GM15510 (cell line): ENCODE measurements around the gene ACAP2.

Experiments
- POLR2A ChIP-seq: IDR thresholded peaks from 3 replicates; pipeline ENCODE4 v1.6.1; 2011; ENCODE audit warnings: borderline replicate concordance; ENCODE audit not compliant: insufficient read length; ENCODE audit errors: extremely low read depth

The ACAP2 gene

DNA sequence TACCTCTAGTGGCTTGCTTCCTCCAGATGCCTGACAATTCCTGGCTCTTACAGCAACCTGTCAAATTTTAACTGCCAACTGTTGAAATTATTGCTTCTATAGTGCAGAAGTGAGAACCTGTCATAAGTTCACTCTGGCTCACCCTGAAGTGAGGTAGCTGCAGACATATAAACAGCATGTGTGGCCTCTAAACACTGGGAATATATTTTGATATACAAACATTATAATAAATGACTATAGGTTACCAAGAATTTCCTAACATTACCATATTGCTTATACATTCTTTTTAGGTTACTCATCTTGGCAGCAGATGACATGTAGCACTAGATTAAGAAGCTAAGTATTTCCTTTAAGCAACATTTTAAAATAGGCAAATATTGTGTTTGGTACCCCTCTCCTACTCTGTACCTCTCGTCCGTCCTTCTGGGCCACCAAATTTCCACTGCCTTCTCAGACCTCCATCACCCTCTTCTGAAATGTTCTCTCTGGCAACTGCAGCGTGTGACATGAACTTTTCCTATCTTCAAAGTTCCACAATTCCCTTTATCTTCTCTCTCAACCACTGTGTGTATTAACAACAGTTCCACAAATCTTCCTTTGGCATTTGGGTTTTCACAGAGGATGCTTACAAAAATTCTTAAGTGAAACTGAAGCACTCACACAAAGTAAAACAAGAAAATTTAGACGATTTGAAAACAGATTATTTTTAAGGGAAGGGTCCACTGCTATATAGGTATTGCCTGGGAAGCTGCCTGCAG, 156.5 kb downstream of the ACAP2 start:
- TF ChIP-seq POLR2A = no peak

GRCh38 chr3:195285372-195285771, 157.4 kb downstream of the ACAP2 start:
- no peak for TF ChIP-seq POLR2A

DNA sequence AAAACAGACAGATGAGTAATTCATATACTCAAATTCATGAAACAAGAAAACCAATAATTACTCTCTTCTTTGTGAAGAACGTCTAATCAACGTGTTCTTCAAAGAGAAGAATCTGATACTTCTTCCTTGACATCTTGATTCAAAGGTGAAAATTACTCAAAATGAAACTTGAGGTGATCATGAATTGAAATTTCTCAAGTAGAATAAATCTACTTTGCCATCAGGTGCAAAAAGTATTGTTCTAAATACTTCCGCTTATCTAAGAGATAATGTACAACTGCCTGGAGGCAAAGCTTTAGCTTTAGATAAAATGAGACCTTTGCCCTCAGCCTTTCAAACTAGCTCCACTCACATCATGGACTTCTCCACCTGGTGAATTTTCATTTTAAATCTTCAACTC, 158.0 kb downstream of the ACAP2 start:
- no peak for TF ChIP-seq POLR2A

- TF ChIP-seq POLR2A = no peak
Observed at GRCh38 chr3:195282961-195283360, 159.9 kb downstream of the ACAP2 start.

- no peak for TF ChIP-seq POLR2A
Observed at GRCh38 chr3:195274259-195274966, 168.4 kb downstream of the ACAP2 start.

DNA sequence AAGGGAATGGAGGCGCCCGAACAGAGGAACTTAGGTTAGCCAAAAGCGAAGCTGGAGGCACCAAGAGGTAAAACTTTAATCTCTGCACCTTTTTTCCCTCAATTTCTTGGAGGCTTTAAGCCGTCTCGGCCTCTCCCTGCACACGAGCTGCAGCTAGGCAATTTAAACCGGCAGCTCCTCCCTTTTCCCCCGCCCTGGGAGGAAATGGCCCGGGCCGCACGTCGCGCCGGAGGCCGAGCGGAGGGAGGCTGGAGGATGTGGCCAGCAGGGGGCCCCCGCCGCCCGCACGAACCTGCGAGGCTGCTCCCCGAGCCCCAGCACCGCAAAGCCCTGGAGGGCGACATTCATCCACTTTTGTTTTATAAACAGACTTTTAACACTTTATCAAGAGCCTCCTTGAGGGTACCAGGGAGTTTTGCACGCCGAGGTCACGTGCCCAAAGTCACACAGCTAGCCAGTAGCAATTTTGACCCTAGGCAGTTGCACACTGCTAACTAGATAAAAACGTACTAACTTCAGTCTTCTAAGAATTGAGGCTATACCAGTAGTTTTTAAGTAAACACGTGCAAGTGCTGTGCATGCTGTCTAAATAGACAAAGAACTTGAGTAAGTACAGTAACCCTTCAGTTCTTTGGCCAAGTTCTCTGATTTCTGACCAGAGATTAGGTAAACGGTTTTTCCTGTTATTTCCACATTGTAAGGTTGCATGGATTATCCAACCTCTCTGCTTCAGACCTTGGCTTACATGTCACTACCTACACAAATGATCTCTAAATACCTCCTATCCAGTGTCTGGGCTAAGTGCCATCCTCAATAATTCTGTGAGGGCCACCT, 171.2 kb downstream of the ACAP2 start:
- no peak for TF ChIP-seq POLR2A

GRCh38 chr3:195270817-195271409, 171.9 kb downstream of the ACAP2 start, which contains the start of gene XXYLT1:
TSS of gene XXYLT1 (minus strand) at chr3:195271159. CDS start at chr3:195271058, 101 bp downstream.
- peak; percentile 75 for TF ChIP-seq POLR2A

- no peak for TF ChIP-seq POLR2A
Observed at GRCh38 chr3:195270079-195270816, 172.6 kb downstream of the ACAP2 start.

GRCh38 chr3:195269375-195270078, 173.3 kb downstream of the ACAP2 start:
- TF ChIP-seq POLR2A = no peak

GRCh38 chr3:195268576-195269309, 174.1 kb downstream of the ACAP2 start:
- TF ChIP-seq POLR2A = no peak

DNA sequence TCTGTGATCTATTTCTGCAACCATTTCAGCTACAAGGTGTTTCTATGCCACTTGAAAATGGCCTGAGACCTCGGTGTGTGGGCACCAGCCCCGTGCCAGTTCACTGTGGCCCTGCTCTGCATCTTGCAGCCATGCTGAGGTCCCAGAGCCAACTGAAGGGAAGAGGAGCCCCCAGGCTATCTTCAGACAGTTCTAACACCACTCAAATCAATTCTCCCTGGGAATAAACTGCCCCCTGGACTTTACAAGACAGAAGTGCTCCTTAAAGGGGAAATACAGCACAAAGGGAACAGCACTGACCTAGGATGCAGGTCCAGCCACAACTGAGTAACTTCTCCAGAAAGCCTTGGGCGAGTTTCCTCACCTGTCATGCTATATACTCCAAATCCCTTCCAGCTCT, 175.7 kb downstream of the ACAP2 start:
- TF ChIP-seq POLR2A = no peak

DNA sequence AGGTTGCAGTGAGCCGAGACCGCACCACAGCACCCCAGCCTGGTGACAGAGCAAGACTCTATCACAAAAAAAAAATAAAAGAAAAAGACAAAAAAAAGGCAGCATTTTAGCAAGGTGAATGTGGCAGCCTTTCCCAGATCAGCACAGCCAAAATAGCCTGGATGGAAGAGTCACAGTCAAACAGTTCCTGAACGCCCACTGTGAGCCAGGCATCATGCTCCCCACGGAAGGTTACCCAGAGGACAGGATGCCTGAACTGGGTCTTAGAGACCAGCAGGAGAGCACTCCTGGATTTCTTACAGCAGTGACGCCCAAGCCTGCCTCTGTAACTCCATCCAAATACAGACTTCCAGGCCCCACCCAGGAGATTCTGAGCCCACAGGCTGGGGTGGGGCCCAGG, 176.4 kb downstream of the ACAP2 start:
- no peak for TF ChIP-seq POLR2A
